Endothelial cell of umbilical vein (primary cell): ENCODE data around the gene ERG. TPM values are rescaled to one million over a fixed set of nuclear protein-coding genes. Genes with fewer than 3 reads are reported as not detected.

Experiments used
- BruUV-seq: library from RNA; stranded (reverse); fragments of 400-500 nt; replicated peaks from 2 replicates; lab custom pipeline; 2021; lab: Mats Ljungman, UMichigan
- CTCF ChIA-PET: fragments of 300-600, 350-600 bp; sonication (Branson Sonifier 250); formaldehyde crosslinking; loops from one replicate; lab custom pipeline; 2021; ENCODE audit warnings: antibody characterized with exemption, inconsistent platforms; lab: Charles Lee
- POLR2A ChIA-PET: fragments of 300-600, 350-600 bp; sonication (Branson Sonifier 250); formaldehyde crosslinking; loops from one replicate; lab custom pipeline; 2021; ENCODE audit warnings: antibody characterized with exemption, inconsistent platforms; lab: Charles Lee
- DNase-seq: peaks from one replicate; pipeline ENCODE4 v3.0.0-alpha.2; 2011; ENCODE audit warnings: low read depth, low spot score
- FAIRE-seq: peaks from 2 replicates; lab custom pipeline; 2011; peaks lifted over from hg19 to GRCh38; lab: Jason Lieb, UNC
- H2AFZ ChIP-seq: 2 replicates; pipeline ENCODE4 v1.6.0; 2012; ENCODE audit warnings: low read depth, low read length, control low read depth, inconsistent platforms
- H3K27ac ChIP-seq: 2 replicates; pipeline ENCODE4 v1.5.1; 2011; ENCODE audit warnings: low read depth, mild to moderate bottlenecking, control low read depth, low read length, moderate library complexity; ENCODE audit not compliant: insufficient read depth
- H3K27me3 ChIP-seq, 2 experiments: 2 replicates each; pipeline versions ENCODE4 v1.6.0 to v1.6.1; 2011; ENCODE audit warnings: low read length in 2 of 2, mixed read lengths in 1 of 2; ENCODE audit not compliant: control insufficient read depth in 2 of 2, insufficient read depth in 2 of 2
- H3K36me3 ChIP-seq, 2 experiments: 2 replicates in 1 of 2; 3 replicates in 1 of 2; pipeline ENCODE4 v1.5.1; 2011; ENCODE audit warnings: low read length in 2 of 2, mild to moderate bottlenecking in 1 of 2, moderate library complexity in 1 of 2; ENCODE audit not compliant: control insufficient read depth in 2 of 2, insufficient read depth in 2 of 2; ENCODE audit errors: extremely low read depth in 1 of 2
- H3K4me1 ChIP-seq: 3 replicates; pipeline ENCODE4 v1.5.1; 2011; ENCODE audit warnings: mild to moderate bottlenecking, low read length; ENCODE audit not compliant: control insufficient read depth, insufficient read depth; ENCODE audit errors: extremely low read depth
- H3K4me2 ChIP-seq: 2 replicates; pipeline ENCODE4 v1.6.1; 2011; ENCODE audit warnings: low read length, control low read depth, mixed read lengths; ENCODE audit not compliant: insufficient read depth
- H3K4me3 ChIP-seq, 3 experiments: fragments of 200-600 bp in 1 of 3; sonication (generic), shearing (Covaris generic) in 1 of 3; replicated peaks in 1 of 3; 2 replicates each; pipeline ENCODE4 v1.5.1; 2011 to 2016; ENCODE audit warnings: control low read depth in 3 of 3, low read length in 3 of 3, mild to moderate bottlenecking in 2 of 3, inconsistent platforms in 1 of 3, low read depth in 1 of 3, moderate library complexity in 1 of 3; ENCODE audit not compliant: insufficient read depth in 1 of 3
- H3K79me2 ChIP-seq: 2 replicates; pipeline ENCODE4 v1.6.0; 2012; ENCODE audit warnings: low read length, inconsistent platforms; ENCODE audit not compliant: control insufficient read depth, insufficient read depth
- H3K9ac ChIP-seq: replicated peaks from 2 replicates; pipeline ENCODE3; 2011; ENCODE audit warnings: low read length, control low read depth; ENCODE audit not compliant: insufficient read depth; ENCODE audit errors: extremely low read depth
- H3K9me1 ChIP-seq: replicated peaks from 3 replicates; pipeline ENCODE4 v1.6.0; 2011; ENCODE audit warnings: mild to moderate bottlenecking, low read length; ENCODE audit not compliant: control insufficient read depth, insufficient read depth; ENCODE audit errors: extremely low read depth
- H3K9me3 ChIP-seq: replicated peaks from 2 replicates; pipeline ENCODE4 v1.5.1; 2012; ENCODE audit warnings: low read length, inconsistent platforms; ENCODE audit not compliant: control insufficient read depth, insufficient read depth
- H4K20me1 ChIP-seq: replicated peaks from 2 replicates; pipeline ENCODE3; 2011; ENCODE audit warnings: mild to moderate bottlenecking, low read length; ENCODE audit not compliant: control insufficient read depth, insufficient read depth; ENCODE audit errors: extremely low read depth
- CTCF ChIP-seq, 2 donors: IDR thresholded peaks; 1 replicate in 1 of 2; 2 replicates in 1 of 2; pipeline ENCODE4 v1.5.1; 2011; ENCODE audit warnings: low read length in 2 of 2, mild to moderate bottlenecking in 2 of 2, moderate library complexity in 2 of 2, control low read depth in 1 of 2, inconsistent platforms in 1 of 2, low read depth in 1 of 2; ENCODE audit not compliant: insufficient read depth in 1 of 2; ENCODE audit errors: extremely low read depth in 1 of 2
- EZH2 ChIP-seq: IDR thresholded peaks from 2 replicates; pipeline ENCODE4 v1.6.1; 2012; ENCODE audit warnings: borderline replicate concordance, low read depth, mild to moderate bottlenecking, moderate library complexity, low read length, inconsistent platforms; ENCODE audit not compliant: severe bottlenecking
- FOS ChIP-seq: IDR thresholded peaks from 2 replicates; pipeline ENCODE4 v1.6.1; 2011; ENCODE audit warnings: mild to moderate bottlenecking, low read length, moderate library complexity, borderline replicate concordance; ENCODE audit not compliant: insufficient read depth
- GATA2 ChIP-seq: IDR thresholded peaks from 2 replicates; pipeline ENCODE4 v1.7.0; 2011; ENCODE audit warnings: low read depth, mild to moderate bottlenecking, moderate library complexity, mixed read lengths, low read length; ENCODE audit not compliant: insufficient read length, insufficient read depth
- JUN ChIP-seq: IDR thresholded peaks from 2 replicates; pipeline ENCODE4 v1.6.1; 2011; ENCODE audit warnings: borderline replicate concordance, low read depth; ENCODE audit not compliant: insufficient read length, insufficient read depth
- MAX ChIP-seq: IDR thresholded peaks from 2 replicates; pipeline ENCODE4 v1.6.1; 2011; ENCODE audit not compliant: insufficient read depth, insufficient read length
- MYC ChIP-seq: IDR thresholded peaks from one replicate; pipeline ENCODE4 v1.6.1; 2011; ENCODE audit warnings: mild to moderate bottlenecking, low read depth, low read length
- POLR2A ChIP-seq: IDR thresholded peaks from 2 replicates; pipeline ENCODE4 v1.6.1; 2012; ENCODE audit warnings: low read depth, mild to moderate bottlenecking, control low read depth, low read length
- POLR2AphosphoS5 ChIP-seq: IDR thresholded peaks from 2 replicates; pipeline ENCODE4 v1.6.1; 2012; ENCODE audit warnings: low read depth, mild to moderate bottlenecking, control low read depth, low read length, moderate library complexity; ENCODE audit not compliant: insufficient read depth
- dilution Hi-C: fragments of 300-500 bp; cut with MboI; formaldehyde crosslinking; loops from one replicate; pipeline ENCODE4 v1.15.0; 2019; ENCODE audit warnings: low sequenced_read_pairs; ENCODE audit not compliant: extremely low pct_ligation_motif_present
- intact Hi-C: fragments of 100-400 bp; cut with micrococcal nuclease; formaldehyde crosslinking; loops from one replicate; pipeline ENCODE4 v1.10.0; 2022
- polyA plus RNA-seq, 4 experiments: library from polyadenylated mRNA; depleted of rRNA in 3 of 4; stranded (reverse) in 3 of 4; unstranded in 1 of 4; fragments of >200 nt; gene quantifications; 2 replicates each; pipeline versions ENCODE4 v1.2.1 to v1.2.3, GENCODE V29; 2011 to 2012; ENCODE audit warnings: missing spikeins in 1 of 4
- total RNA-seq: library from RNA; stranded (reverse); gene quantifications from 2 replicates; pipeline ENCODE4 v1.2.3, GENCODE V29; 2021

The ERG gene
- total and polyA plus RNA-seq, 2 donors (not counting 3 experiments of a cell fraction or from before 2014, with no cell fraction given): 173 to 210 TPM

GRCh38 chr21:38489271-38489652 lies 9.0 kb downstream of the ERG start:
- DNase-seq (no peak), FAIRE-seq (no peak)
- H3K27me3 ChIP-seq: no peaks in the 10 kb centered on the region
- peak overlapping the region in 1 of 3 experiments; percentile 32 for H3K4me3 ChIP-seq
- peak overlapping the region; percentile 95 for H3K4me2 ChIP-seq
- intact Hi-C loops: loop anchor here (2.0 kb wide), 1 partner anchor 100 kb away; no protein-coding TSS in a partner anchor
- H3K27ac ChIP-seq: peak overlapping the region; percentile 100
- H4K20me1 ChIP-seq: peaks cover 3% of the 10 kb centered on the region
- dilution Hi-C loops: no loop called here
- CTCF ChIA-PET: interaction anchor here (1.1 to 2.2 kb wide), 3 partner anchors 10 to 48 kb away, joined by 4 to 6 read pairs (median 4); no protein-coding TSS in a partner anchor
- peaks cover 99% of the 10 kb centered on the region for H3K79me2 ChIP-seq
- TF ChIP-seq MAX (no peak), CTCF (IDR thresholded peaks at IDR 0.05; ENCODE audit: extremely low read depth in 1 of 2, insufficient read depth in 1 of 2, low read depth in 1 of 2, low read length in 2 of 2) (no peak), POLR2A (no peak), GATA2 (no peak), MYC (no peak), EZH2 (no peak), POLR2AphosphoS5 (no peak), JUN (no peak), FOS (no peak)
- no peak overlapping the region for H2AFZ ChIP-seq
- H3K9me1 ChIP-seq: no peaks in the 10 kb centered on the region
- POLR2A ChIA-PET: no interaction called here
- H3K36me3 ChIP-seq: peaks cover 0 to 10% of the 10 kb centered on the region in 2 experiments
- BruUV-seq: TSS peak; percentile 20
- no peaks in the 10 kb centered on the region for H3K9me3 ChIP-seq
- peak overlapping the region; percentile 77 for H3K9ac ChIP-seq
- peaks cover 98% of the 10 kb centered on the region for H3K4me1 ChIP-seq
